Mesendoderm (in vitro differentiated cells): ENCODE results near the gene STPG2.

ENCODE experiments used
- DNase-seq: peaks from one replicate; pipeline ENCODE4 v3.0.0; 2013
- H2AK5ac ChIP-seq: 2 replicates; pipeline ENCODE4 v1.6.1; 2013; ENCODE audit warnings: low read length, inconsistent platforms
- H2BK120ac ChIP-seq: 2 replicates; pipeline ENCODE4 v1.6.1; 2013; ENCODE audit warnings: low read depth, mild to moderate bottlenecking, low read length, moderate library complexity, mixed read lengths
- H2BK15ac ChIP-seq: replicated peaks from 2 replicates; pipeline ENCODE4 v1.6.1; 2013; ENCODE audit warnings: low read depth, mild to moderate bottlenecking, moderate library complexity
- H2BK5ac ChIP-seq: 2 replicates; pipeline ENCODE4 v1.6.1; 2013; ENCODE audit warnings: low read length, inconsistent platforms
- H3K18ac ChIP-seq: 2 replicates; pipeline ENCODE4 v1.6.1; 2013; ENCODE audit warnings: mild to moderate bottlenecking, low read length, mixed read lengths
- H3K23ac ChIP-seq: one replicate; pipeline ENCODE4 v1.6.1; 2013; ENCODE audit warnings: low read length
- H3K27ac ChIP-seq: 2 replicates; pipeline ENCODE4 v1.5.1; 2013; ENCODE audit warnings: low read depth, mild to moderate bottlenecking, inconsistent platforms, low read length, moderate library complexity
- H3K27me3 ChIP-seq: 2 replicates; pipeline ENCODE4 v1.6.1; 2013; ENCODE audit warnings: low read length, control low read depth, mild to moderate bottlenecking, inconsistent platforms; ENCODE audit not compliant: insufficient read depth, poor library complexity
- H3K36me3 ChIP-seq: 2 replicates; pipeline ENCODE4 v1.6.1; 2013; ENCODE audit warnings: low read length, inconsistent platforms; ENCODE audit not compliant: control insufficient read depth, insufficient read depth
- H3K4ac ChIP-seq: one replicate; pipeline ENCODE4 v1.6.1; 2013; ENCODE audit warnings: low read depth, mild to moderate bottlenecking, low read length, moderate library complexity
- H3K4me1 ChIP-seq: 2 replicates; pipeline ENCODE4 v1.6.1; 2013; ENCODE audit warnings: low read depth, low read length, inconsistent platforms; ENCODE audit not compliant: control insufficient read depth
- H3K4me2 ChIP-seq: 2 replicates; pipeline ENCODE4 v1.6.1; 2013; ENCODE audit warnings: low read length
- H3K4me3 ChIP-seq: 2 replicates; pipeline ENCODE4 v1.5.1; 2013; ENCODE audit warnings: mild to moderate bottlenecking, low read length
- H3K56ac ChIP-seq: one replicate; pipeline ENCODE4 v1.6.1; 2013; ENCODE audit warnings: low read length
- H3K79me1 ChIP-seq: 2 replicates; pipeline ENCODE4 v1.6.1; 2013; ENCODE audit warnings: low read length, inconsistent platforms
- H3K79me2 ChIP-seq: 2 replicates; pipeline ENCODE4 v1.6.1; 2013; ENCODE audit warnings: mild to moderate bottlenecking, low read length; ENCODE audit not compliant: control insufficient read depth, insufficient read depth
- H3K9ac ChIP-seq: 2 replicates; pipeline ENCODE4 v1.6.1; 2013; ENCODE audit warnings: low read length, inconsistent platforms
- H4K5ac ChIP-seq: one replicate; pipeline ENCODE4 v1.6.1; 2013; ENCODE audit warnings: low read length
- H4K8ac ChIP-seq: one replicate; pipeline ENCODE4 v1.6.1; 2013; ENCODE audit warnings: low read depth, mild to moderate bottlenecking, control low read depth, low read length, moderate library complexity
- WGBS: extraction: QIAGEN DNeasy Blood & Tissue Kit; methylation state at CpG from one replicate; pipeline ENCODE4 v1.1.7; 2013; ENCODE audit warnings: low lambda C conversion rate, missing lambda C conversion rate; ENCODE audit not compliant: insufficient coverage; ENCODE audit errors: extremely low coverage; 5-methylcytosine and 5-hydroxymethylcytosine counted together

Gene STPG2

DNA sequence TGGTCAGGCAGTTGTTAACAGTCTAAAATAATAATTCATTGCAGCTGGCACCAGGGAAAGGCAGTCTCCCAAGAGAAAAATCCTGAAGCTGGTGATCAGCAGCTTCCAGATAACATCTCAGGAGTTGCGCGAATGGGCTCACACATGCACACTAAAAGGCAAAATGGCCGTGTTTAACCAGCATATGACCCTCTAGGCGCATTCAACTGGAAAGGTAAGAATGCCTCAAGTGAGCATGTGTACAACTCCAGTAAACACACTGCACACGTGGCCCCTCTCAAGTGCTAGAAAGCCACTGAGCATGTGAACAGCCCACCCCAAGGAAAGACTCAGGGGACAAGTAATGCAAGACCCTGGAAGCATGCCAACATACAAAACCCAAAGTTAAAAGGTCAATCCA, 33.1 kb downstream of the STPG2 start:
- no peaks in the 10 kb centered on the region for H3K79me2 ChIP-seq
- H3K79me1 ChIP-seq, result no peaks in the 10 kb centered on the region
- H3K9ac ChIP-seq, result no peak overlapping the region
- DNase-seq, result no peak
- WGBS, result no CpG with 5 or more reads among the region's 5 CpGs
- no peak overlapping the region for H2AK5ac ChIP-seq
- H3K36me3 ChIP-seq, result no peaks in the 10 kb centered on the region
- H3K4me1 ChIP-seq, result no peaks in the 10 kb centered on the region
- H3K4me3 ChIP-seq, result no peak overlapping the region
- no peak overlapping the region for H4K8ac ChIP-seq
- no peak overlapping the region for H3K27ac ChIP-seq
- no peak overlapping the region for H3K23ac ChIP-seq
- H2BK5ac ChIP-seq, result no peak overlapping the region
- no peak overlapping the region for H3K4me2 ChIP-seq
- H3K18ac ChIP-seq, result no peak overlapping the region
- H2BK120ac ChIP-seq, result no peak overlapping the region
- H3K56ac ChIP-seq, result no peak overlapping the region
- H4K5ac ChIP-seq, result no peak overlapping the region
- H3K4ac ChIP-seq, result no peak overlapping the region
- H3K27me3 ChIP-seq, result no peaks in the 10 kb centered on the region
- H2BK15ac ChIP-seq, result no peak overlapping the region

DNA sequence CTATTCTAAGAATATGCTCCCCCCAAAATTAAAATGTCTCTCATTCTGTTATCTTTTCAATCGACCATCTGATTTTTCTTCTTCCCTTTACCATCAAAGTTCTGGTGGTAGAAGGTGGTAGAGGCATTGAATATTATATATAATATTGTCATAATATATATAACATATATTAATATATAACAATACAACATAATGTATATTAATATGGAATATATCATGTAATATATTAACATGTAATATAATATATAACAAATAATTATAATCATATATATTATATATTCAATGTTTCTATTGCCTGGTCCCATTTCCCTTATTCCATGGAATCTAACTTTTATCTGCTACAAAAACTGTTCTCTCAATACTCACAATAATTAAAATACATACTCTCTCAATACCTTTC, 40.6 kb downstream of the STPG2 start:
- no peak overlapping the region for H3K56ac ChIP-seq
- H3K36me3 ChIP-seq, result no peaks in the 10 kb centered on the region
- no peak overlapping the region for H4K5ac ChIP-seq
- DNase-seq, result no peak
- no peaks in the 10 kb centered on the region for H3K4me1 ChIP-seq
- no peak overlapping the region for H3K4me2 ChIP-seq
- no peak overlapping the region for H3K9ac ChIP-seq
- no peaks in the 10 kb centered on the region for H3K79me1 ChIP-seq
- H4K8ac ChIP-seq, result no peak overlapping the region
- H3K27ac ChIP-seq, result no peak overlapping the region
- H2BK120ac ChIP-seq, result no peak overlapping the region
- no peak overlapping the region for H2BK5ac ChIP-seq
- H3K23ac ChIP-seq, result no peak overlapping the region
- H3K4me3 ChIP-seq, result no peak overlapping the region
- H2BK15ac ChIP-seq, result no peak overlapping the region
- no peak overlapping the region for H3K4ac ChIP-seq
- no peak overlapping the region for H3K18ac ChIP-seq
- no CpG with 5 or more reads among the region's 1 CpG for whole genome bisulfite sequencing
- no peaks in the 10 kb centered on the region for H3K27me3 ChIP-seq
- no peak overlapping the region for H2AK5ac ChIP-seq
- H3K79me2 ChIP-seq, result no peaks in the 10 kb centered on the region

DNA sequence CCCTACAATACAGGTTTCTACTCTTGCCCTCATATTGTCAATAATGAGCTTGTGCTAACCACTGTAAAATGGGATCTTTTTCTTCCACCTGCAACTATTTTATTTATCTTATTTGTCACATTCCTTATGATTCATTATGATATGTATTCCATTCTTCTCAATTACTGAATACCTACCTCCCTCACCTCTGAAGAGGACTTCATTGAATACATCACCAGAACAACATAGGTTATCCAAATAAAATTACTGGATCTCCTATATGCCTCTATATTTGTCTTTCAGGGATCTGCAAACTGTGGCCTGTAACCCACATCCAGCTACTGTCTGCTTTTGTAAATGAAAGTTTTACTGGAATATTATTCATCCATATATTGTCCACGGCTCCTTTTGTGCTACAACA, 41.3 kb downstream of the STPG2 start:
- Histone ChIP-seq H3K4me3 (no peak overlapping the region), H3K4me1 (no peaks in the 10 kb centered on the region), H2AK5ac (no peak overlapping the region), H2BK5ac (no peak overlapping the region), H3K36me3 (no peaks in the 10 kb centered on the region), H4K8ac (no peak overlapping the region), H3K27ac (no peak overlapping the region), H3K27me3 (no peaks in the 10 kb centered on the region), H4K5ac (no peak overlapping the region), H2BK15ac (no peak overlapping the region), H3K4ac (no peak overlapping the region), H3K79me1 (no peaks in the 10 kb centered on the region), H3K23ac (no peak overlapping the region), H3K56ac (no peak overlapping the region), H3K79me2 (no peaks in the 10 kb centered on the region), H3K18ac (no peak overlapping the region), H3K9ac (no peak overlapping the region), H3K4me2 (no peak overlapping the region), H2BK120ac (no peak overlapping the region)
- no peak for DNase-seq
- no CpG with 5 or more reads among the region's 1 CpG for WGBS

DNA sequence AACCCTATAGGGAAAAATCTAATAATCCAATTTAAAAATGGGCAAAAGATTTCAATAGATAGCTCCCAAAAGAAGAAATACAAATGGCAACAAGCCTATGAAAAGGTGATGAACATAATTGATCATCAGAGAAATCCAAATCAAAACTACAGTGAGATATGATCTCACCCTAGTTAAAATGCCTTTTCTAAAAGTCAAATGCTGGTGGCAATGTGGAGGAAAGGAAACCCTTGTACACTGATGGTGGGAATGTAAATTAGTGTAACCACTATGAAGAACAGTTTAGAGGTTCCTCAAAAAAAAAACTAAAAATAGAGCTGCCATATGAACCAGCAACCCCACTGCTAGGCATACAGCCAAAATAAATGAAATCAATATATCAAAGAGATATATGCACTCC, 44.5 kb downstream of the STPG2 start:
- H3K4me1 ChIP-seq, result no peaks in the 10 kb centered on the region
- no peak overlapping the region for H4K5ac ChIP-seq
- H3K27ac ChIP-seq, result no peak overlapping the region
- H3K79me1 ChIP-seq, result no peaks in the 10 kb centered on the region
- H3K23ac ChIP-seq, result no peak overlapping the region
- no peaks in the 10 kb centered on the region for H3K79me2 ChIP-seq
- H4K8ac ChIP-seq, result no peak overlapping the region
- no peak overlapping the region for H2BK15ac ChIP-seq
- H3K4ac ChIP-seq, result no peak overlapping the region
- H3K4me3 ChIP-seq, result no peak overlapping the region
- H3K56ac ChIP-seq, result no peak overlapping the region
- no peaks in the 10 kb centered on the region for H3K27me3 ChIP-seq
- no peak overlapping the region for H3K18ac ChIP-seq
- no peak for DNase-seq
- H2AK5ac ChIP-seq, result no peak overlapping the region
- H3K36me3 ChIP-seq, result no peaks in the 10 kb centered on the region
- no peak overlapping the region for H2BK120ac ChIP-seq
- no peak overlapping the region for H2BK5ac ChIP-seq
- H3K4me2 ChIP-seq, result no peak overlapping the region
- H3K9ac ChIP-seq, result no peak overlapping the region

DNA sequence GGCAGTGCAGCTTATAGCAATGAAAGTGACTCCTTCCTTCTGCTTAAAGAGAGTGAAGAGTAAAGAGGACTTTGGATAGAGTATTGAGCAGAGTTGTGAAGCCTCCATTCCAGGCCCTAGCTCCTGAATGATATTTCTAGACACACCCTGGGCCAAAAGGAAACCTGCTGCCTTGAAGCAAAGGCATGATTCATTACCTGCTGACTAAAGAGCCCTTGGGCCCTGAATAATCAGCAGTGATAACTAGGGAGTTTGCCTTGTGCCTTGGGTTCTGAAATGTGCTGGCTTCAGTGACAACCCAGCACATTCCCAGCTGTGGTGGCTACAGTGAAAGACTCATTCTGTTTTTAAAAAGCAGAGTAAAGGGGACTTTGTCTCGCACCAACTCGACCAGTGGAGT, 49.2 kb downstream of the STPG2 start:
- Histone ChIP-seq H2AK5ac (no peak overlapping the region), H3K18ac (no peak overlapping the region), H3K4ac (no peak overlapping the region), H3K27me3 (no peaks in the 10 kb centered on the region), H3K4me2 (no peak overlapping the region), H4K8ac (no peak overlapping the region), H3K56ac (no peak overlapping the region), H2BK120ac (no peak overlapping the region), H3K23ac (no peak overlapping the region), H3K4me3 (no peak overlapping the region), H4K5ac (no peak overlapping the region), H2BK15ac (no peak overlapping the region), H3K9ac (no peak overlapping the region), H2BK5ac (no peak overlapping the region), H3K79me2 (no peaks in the 10 kb centered on the region), H3K79me1 (no peaks in the 10 kb centered on the region), H3K4me1 (no peaks in the 10 kb centered on the region), H3K27ac (no peak overlapping the region), H3K36me3 (no peaks in the 10 kb centered on the region)
- WGBS, result no CpG with 5 or more reads among the region's 2 CpGs
- DNase-seq, result no peak

DNA sequence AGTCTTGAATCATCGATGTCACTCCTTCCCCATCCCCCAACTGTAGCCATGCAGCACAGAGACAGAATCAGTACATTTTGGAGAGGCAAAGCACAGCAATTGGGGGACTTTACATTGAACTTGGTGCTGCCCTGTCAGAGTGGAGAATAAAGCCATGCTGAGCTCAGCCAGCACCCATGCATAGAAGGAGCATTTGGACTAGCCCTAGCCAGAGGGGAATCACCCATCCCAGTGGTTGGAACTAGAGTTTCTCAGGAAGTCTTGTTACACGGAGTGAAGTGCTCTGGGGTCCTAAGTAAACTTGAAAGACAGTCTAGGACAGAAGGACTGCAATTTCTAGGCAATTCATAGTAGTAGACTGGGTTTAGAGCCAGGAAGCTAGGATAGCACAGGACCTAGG, 49.6 kb downstream of the STPG2 start:
- H3K4me1 ChIP-seq, result no peaks in the 10 kb centered on the region
- H3K4ac ChIP-seq, result no peak overlapping the region
- H3K79me1 ChIP-seq, result no peaks in the 10 kb centered on the region
- no peak overlapping the region for H3K4me2 ChIP-seq
- no peak overlapping the region for H2AK5ac ChIP-seq
- no peak overlapping the region for H3K27ac ChIP-seq
- no peaks in the 10 kb centered on the region for H3K27me3 ChIP-seq
- H2BK5ac ChIP-seq, result no peak overlapping the region
- H4K8ac ChIP-seq, result no peak overlapping the region
- no peaks in the 10 kb centered on the region for H3K36me3 ChIP-seq
- DNase-seq, result no peak
- H3K9ac ChIP-seq, result no peak overlapping the region
- no peaks in the 10 kb centered on the region for H3K79me2 ChIP-seq
- no peak overlapping the region for H3K23ac ChIP-seq
- H2BK15ac ChIP-seq, result no peak overlapping the region
- H3K56ac ChIP-seq, result no peak overlapping the region
- WGBS, result no CpG with 5 or more reads among the region's 2 CpGs
- no peak overlapping the region for H2BK120ac ChIP-seq
- no peak overlapping the region for H4K5ac ChIP-seq
- no peak overlapping the region for H3K4me3 ChIP-seq
- H3K18ac ChIP-seq, result no peak overlapping the region
